GM19099 (cell line): ENCODE measurements around the gene CYP26C1.

ENCODE experiments used
- POLR2A ChIP-seq: IDR thresholded peaks from 3 replicates; pipeline ENCODE4 v1.6.1; 2011; ENCODE audit warnings: low read depth; ENCODE audit not compliant: insufficient read length; ENCODE audit errors: extremely low read depth

Gene CYP26C1, protein sequence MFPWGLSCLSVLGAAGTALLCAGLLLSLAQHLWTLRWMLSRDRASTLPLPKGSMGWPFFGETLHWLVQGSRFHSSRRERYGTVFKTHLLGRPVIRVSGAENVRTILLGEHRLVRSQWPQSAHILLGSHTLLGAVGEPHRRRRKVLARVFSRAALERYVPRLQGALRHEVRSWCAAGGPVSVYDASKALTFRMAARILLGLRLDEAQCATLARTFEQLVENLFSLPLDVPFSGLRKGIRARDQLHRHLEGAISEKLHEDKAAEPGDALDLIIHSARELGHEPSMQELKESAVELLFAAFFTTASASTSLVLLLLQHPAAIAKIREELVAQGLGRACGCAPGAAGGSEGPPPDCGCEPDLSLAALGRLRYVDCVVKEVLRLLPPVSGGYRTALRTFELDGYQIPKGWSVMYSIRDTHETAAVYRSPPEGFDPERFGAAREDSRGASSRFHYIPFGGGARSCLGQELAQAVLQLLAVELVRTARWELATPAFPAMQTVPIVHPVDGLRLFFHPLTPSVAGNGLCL

GRCh38 chr10:93059975-93060886, at the start of gene CYP26C1:
Gene CYP26C1, plus strand, starts transcription at chr10:93060798. Its CDS starts 466 bp downstream, at chr10:93061264.
- no peak for TF ChIP-seq POLR2A

DNA sequence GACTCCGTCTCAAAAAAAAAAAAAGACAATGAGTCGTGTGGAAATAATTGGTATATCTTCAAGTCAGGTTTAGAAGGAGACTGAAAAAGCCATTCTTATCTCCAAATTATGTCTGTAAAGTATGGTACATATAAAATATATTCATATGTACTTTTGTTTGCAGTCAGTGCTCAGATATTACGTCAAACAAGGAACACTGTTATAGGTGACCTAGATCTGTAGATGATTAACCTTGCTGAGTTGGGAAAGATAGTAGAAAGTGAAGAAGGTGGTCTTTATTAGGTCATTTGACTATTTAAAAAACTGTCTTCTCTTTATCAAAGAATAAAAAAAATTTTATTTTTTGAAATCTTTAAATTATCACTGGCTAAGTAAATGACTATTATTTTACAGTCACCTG, 44.9 kb upstream of the CYP26C1 start:
- no peak for TF ChIP-seq POLR2A

- no peak for TF ChIP-seq POLR2A
These were observed 37.5 kb upstream of the CYP26C1 start for GRCh38 chr10:93023013-93023650.

DNA sequence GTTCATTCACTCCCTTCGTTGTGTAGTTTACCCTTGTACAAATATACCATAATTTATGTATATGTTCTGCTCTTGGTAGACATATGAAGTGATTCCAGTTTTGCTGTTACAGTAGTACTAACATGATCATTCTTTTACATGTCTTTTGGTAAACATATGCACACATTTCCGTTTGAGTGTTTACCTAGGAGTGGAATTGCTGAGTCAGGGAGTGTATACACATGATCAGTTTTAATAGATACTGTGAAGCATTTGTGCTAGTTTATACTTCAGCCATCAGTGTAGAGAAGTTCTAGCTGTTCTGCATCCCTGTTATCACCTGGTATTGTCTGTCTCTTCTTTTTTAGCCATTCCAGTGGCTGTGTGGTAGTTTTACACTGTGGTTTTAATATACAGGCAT, 34.5 kb upstream of the CYP26C1 start:
- TF ChIP-seq POLR2A, result no peak

GRCh38 chr10:93027508-93027907, 33.1 kb upstream of the CYP26C1 start:
- TF ChIP-seq POLR2A, result no peak

DNA sequence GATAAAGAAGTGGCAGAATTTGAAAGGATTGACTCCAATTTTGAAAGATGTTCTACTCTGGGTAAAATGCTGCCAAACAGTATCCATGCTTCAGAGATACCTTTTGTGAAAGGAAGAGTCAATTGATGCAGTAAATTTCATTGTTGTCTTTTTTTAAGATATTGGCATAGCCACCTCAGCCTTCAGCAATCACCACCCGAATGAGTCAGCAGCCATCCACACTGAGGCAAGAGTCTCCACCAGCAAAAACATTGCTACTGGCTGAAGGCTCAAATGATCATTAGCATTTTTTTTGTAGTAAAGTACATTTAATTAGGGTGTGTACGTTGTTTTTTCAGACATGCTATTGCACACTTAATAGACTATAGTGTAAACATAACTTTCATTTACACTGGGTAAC, 31.7 kb upstream of the CYP26C1 start:
- TF ChIP-seq POLR2A, result no peak

GRCh38 chr10:93030409-93030808, 30.2 kb upstream of the CYP26C1 start:
- no peak for TF ChIP-seq POLR2A

GRCh38 chr10:93032105-93032808, 28.3 kb upstream of the CYP26C1 start:
- TF ChIP-seq POLR2A, result no peak

GRCh38 chr10:93032809-93033137, 27.8 kb upstream of the CYP26C1 start:
- TF ChIP-seq POLR2A, result no peak

- no peak for TF ChIP-seq POLR2A
These were observed 26.2 kb upstream of the CYP26C1 start for GRCh38 chr10:93034426-93034825.

GRCh38 chr10:93039110-93039509, 21.5 kb upstream of the CYP26C1 start:
- no peak for TF ChIP-seq POLR2A

GRCh38 chr10:93039721-93040120, 20.9 kb upstream of the CYP26C1 start:
- TF ChIP-seq POLR2A, result no peak

DNA sequence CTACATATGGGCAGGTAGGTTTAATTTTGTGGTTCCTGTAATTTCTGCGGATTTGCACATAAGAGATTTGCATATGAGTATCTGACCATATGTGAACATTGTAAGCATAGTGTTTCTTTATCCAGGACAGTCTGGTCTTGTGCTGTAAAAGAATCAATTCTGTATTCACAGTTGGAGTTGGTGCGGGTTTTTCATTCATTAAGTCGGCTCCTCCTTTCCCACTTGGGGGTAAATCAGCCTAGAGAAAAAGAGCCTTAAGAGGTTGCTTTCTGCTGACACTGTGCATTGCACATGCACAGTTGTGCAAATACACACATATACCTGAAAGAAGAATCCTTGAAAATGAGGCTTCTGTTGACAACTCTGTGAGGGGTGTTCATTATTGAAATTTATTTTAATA, 6.1 kb upstream of the CYP26C1 start:
- TF ChIP-seq POLR2A, result no peak

DNA sequence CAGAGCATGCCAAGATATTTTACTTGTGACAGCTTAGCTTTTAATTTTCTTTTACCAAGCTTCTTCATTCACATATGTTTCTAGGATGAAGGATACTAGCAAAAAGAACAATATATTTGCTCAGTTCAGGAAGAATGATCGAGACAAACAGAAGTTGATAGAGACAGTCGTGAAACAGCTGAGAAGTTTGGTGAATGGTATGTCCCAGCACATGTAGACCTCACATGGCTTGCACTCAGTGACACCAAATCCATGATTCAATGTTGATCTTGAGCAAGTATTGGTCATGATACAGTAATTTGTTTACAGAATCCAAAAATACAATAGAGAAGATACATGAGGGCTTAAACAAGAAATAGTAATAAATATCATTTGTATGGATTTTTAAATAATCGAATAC, 2.5 kb upstream of the CYP26C1 start:
- TF ChIP-seq POLR2A, result no peak
